SJSA1 (cell line): ENCODE results near the gene ARHGAP6. TPM values are rescaled to one million over a fixed set of nuclear protein-coding genes. Genes with fewer than 3 reads are reported as not detected.

Experiments
- DNase-seq, 2 experiments: peaks; one replicate each; pipeline ENCODE4 v3.0.0-alpha.2; 2015 to 2020; ENCODE audit warnings: low spot score in 2 of 2, low read depth in 1 of 2
- H3K27ac ChIP-seq: fragments of 250-450 bp; sonication (Bioruptor Pico); 2 replicates; pipeline ENCODE4 v1.5.1; 2020; ENCODE audit warnings: mild to moderate bottlenecking, moderate library complexity
- H3K27me3 ChIP-seq: fragments of 250-450 bp; sonication (Bioruptor Pico); replicated peaks from 2 replicates; pipeline ENCODE4 v1.5.1; 2020; ENCODE audit warnings: mild to moderate bottlenecking, moderate library complexity
- H3K36me3 ChIP-seq: fragments of 250-450 bp; sonication (Bioruptor Pico); 2 replicates; pipeline ENCODE4 v1.5.1; 2020; ENCODE audit warnings: mild to moderate bottlenecking
- H3K4me1 ChIP-seq: fragments of 250-450 bp; sonication (Bioruptor Pico); replicated peaks from 2 replicates; pipeline ENCODE4 v1.6.1; 2021; ENCODE audit warnings: mild to moderate bottlenecking
- H3K4me3 ChIP-seq: fragments of 250-450 bp; sonication (Bioruptor Pico); 2 replicates; pipeline ENCODE4 v1.5.1; 2020; ENCODE audit warnings: mild to moderate bottlenecking
- H3K9me3 ChIP-seq: fragments of 250-450 bp; sonication (Bioruptor Pico); replicated peaks from 2 replicates; pipeline ENCODE4 v1.5.1; 2020; ENCODE audit warnings: mild to moderate bottlenecking
- total RNA-seq: library from RNA; depleted of rRNA; stranded (reverse); fragments of >200 nt; shearing (Covaris generic); gene quantifications from 2 replicates; pipeline ENCODE4 v1.2.3, GENCODE V29; 2014

Gene ARHGAP6
- total RNA-seq, 1 experiment from 2014 or later: 0.11 TPM

DNA sequence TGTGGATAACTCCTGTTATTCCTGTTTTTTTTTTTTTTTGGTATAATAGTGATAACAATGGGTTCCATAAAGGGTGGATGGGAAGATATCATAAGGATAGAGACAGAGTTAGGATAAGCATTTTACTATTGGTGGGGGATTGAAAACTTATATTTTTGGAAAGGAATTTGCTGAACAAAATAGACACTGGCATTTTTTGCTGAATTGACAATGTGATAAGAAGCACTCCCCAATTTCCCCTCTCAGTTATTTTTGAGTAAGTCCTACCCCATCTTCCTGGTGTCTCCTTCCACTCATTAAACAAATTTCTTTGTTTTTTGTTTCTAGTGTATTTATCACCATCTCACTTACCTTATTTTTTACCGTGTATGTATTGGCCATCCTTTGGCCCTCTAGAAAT, 316.7 kb downstream of the ARHGAP6 start:
- H3K27ac ChIP-seq: no peak overlapping the region
- H3K27me3 ChIP-seq: no peaks in the 10 kb centered on the region
- DNase-seq: no peak
- H3K9me3 ChIP-seq: no peaks in the 10 kb centered on the region
- no peak overlapping the region for H3K4me3 ChIP-seq
- no peaks in the 10 kb centered on the region for H3K4me1 ChIP-seq
- H3K36me3 ChIP-seq: no peaks in the 10 kb centered on the region

DNA sequence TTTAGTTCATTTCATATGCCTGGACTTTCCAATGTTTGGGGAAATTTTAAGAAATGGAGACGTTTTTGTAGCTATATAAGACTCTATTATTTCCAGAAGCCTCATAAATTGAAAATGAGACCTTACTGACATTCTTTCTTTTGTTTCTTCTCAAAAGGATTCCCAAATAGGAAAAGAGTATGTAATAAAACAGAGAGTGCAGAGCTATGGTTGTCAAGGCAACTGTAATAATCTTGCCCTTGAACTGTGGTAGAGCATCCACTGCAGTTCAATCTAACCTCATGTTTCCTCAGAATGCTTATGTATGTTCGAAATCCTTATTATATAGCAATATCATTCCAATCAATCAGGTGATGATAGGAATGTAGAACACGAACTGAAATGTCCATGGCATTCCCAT, 318.4 kb downstream of the ARHGAP6 start:
- H3K27me3 ChIP-seq: no peaks in the 10 kb centered on the region
- no peaks in the 10 kb centered on the region for H3K36me3 ChIP-seq
- no peaks in the 10 kb centered on the region for H3K4me1 ChIP-seq
- no peak overlapping the region for H3K4me3 ChIP-seq
- H3K9me3 ChIP-seq: no peaks in the 10 kb centered on the region
- H3K27ac ChIP-seq: no peak overlapping the region
- DNase-seq: no peak

DNA sequence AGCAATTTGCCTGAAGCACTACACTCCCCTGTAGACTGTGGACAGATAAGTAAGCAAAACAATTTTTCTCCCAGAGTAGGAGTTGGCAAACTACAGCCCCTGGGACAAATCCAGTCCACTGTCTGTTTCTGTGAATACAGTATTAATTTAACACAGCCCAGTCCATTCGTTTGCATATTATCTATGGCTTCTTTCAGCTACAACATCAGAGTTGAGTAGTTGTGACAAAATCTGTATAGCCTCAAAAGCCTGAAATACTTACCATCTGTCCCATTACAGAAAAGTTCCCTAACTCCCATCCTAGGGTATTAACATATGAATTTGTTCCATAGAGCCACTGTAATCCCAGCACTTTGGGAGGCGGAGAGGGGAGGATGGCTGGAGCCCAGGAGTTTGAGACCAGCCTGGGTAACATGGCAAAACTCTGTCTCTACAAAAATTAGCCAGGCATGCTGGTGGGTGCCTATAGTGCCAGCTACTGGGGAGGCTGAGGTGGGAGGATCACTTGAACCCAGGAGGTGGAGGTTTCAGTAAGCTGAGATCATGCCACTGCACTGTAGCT, 319.5 kb downstream of the ARHGAP6 start:
- Histone ChIP-seq H3K27me3 (no peaks in the 10 kb centered on the region), H3K27ac (no peak overlapping the region), H3K4me3 (no peak overlapping the region), H3K9me3 (no peaks in the 10 kb centered on the region), H3K36me3 (no peaks in the 10 kb centered on the region), H3K4me1 (no peaks in the 10 kb centered on the region)
- no peak for DNase-seq

DNA sequence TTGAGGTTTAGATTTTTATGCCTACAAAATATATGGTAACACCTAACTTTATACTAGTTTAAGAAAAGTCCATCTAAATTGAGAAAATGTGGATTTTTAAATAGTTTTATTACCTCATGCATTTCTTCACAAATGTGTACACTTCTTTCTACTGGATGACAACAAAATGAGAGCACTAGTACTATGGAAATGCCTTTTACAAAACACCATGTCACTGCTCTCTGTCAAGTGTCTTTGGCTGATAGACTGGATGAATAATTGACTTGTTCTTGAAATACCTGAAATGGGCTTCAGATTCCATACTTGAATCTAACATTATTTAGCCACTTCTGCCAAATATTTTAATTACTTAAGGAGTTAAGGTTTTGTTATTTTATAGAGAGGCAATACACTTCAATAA, 323.0 kb downstream of the ARHGAP6 start:
- no peak overlapping the region for H3K4me3 ChIP-seq
- no peaks in the 10 kb centered on the region for H3K27me3 ChIP-seq
- H3K9me3 ChIP-seq: no peaks in the 10 kb centered on the region
- no peak for DNase-seq
- no peaks in the 10 kb centered on the region for H3K36me3 ChIP-seq
- H3K27ac ChIP-seq: no peak overlapping the region
- no peaks in the 10 kb centered on the region for H3K4me1 ChIP-seq

DNA sequence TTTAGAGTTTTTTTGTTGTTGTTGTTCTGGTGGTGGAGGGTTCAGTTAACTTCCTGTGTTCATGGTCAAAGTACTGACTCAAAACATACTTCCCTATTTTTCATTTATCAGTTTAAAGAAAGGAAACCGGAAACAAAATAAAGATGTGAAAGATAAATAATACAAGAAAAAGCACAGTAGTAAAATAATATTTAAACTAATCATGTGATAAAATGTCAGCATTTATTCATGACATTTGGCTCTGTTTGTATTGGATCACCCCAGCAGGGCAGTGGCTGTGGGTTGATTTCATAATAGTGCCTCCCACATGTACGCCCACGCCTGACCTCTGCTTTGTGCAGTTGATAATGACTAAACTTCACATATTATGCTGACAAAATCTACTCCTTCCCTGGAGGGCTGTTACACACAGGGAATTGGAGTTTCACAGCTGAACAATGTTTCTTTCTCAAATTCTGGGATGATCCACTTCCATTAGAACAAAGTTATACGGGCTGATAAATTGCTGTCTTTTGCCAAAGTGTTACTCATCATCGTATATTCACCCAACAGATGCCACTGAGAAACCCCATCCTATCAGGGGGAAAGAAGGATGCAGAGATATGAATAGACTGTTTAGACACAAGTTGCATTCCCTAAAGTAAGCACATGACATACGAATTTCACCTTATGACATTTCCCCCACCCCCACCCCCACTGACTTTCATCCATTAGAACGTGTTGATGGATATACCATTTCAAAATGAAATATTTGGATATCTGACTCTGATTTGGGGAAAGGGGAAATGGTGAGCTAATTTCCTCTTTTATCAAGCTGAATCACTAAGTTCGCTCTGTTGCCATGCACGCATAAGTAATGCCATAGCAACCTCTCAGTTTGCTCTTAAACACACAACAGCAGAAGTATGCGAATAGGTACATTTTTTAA, 324.2 kb downstream of the ARHGAP6 start:
- Histone ChIP-seq H3K36me3 (no peaks in the 10 kb centered on the region), H3K27me3 (no peaks in the 10 kb centered on the region), H3K27ac (no peak overlapping the region), H3K4me1 (no peaks in the 10 kb centered on the region), H3K4me3 (no peak overlapping the region), H3K9me3 (no peaks in the 10 kb centered on the region)
- no peak for DNase-seq

DNA sequence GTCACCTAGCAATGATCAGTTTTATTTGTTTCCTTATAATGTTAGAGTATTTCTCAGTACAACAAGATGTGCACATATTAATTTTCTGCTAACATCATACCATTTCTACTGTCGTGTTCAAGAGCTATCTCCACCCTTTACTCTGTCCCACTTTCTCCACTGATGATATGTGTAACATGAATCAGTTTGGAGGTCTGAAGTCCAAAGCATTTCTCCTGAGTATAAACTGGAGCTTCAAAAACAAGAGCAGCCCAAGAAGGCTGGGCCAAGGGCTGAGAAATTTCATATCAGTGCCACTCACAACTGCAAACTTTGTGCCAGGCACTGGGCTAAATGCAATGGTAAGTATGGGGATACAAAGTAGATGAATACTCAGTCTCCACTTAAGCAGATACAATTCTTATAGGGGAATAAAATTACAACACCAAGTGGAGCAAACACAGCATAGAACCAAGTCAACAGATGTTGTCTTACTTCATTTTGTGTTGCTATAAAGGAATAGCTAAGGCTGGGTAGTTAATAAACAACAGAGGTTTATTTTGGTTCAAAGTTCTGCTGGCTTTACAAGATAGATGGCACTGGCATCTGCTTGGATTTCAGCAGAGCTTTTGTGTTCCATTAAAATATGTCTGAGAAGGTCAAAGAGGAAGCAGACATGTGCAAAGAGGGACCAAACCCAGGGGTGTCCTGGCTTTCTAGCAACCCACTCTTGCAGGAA, 328.3 kb downstream of the ARHGAP6 start:
- no peak overlapping the region for H3K4me3 ChIP-seq
- no peaks in the 10 kb centered on the region for H3K9me3 ChIP-seq
- DNase-seq: no peak
- no peak overlapping the region for H3K27ac ChIP-seq
- no peaks in the 10 kb centered on the region for H3K27me3 ChIP-seq
- H3K4me1 ChIP-seq: no peaks in the 10 kb centered on the region
- no peaks in the 10 kb centered on the region for H3K36me3 ChIP-seq

DNA sequence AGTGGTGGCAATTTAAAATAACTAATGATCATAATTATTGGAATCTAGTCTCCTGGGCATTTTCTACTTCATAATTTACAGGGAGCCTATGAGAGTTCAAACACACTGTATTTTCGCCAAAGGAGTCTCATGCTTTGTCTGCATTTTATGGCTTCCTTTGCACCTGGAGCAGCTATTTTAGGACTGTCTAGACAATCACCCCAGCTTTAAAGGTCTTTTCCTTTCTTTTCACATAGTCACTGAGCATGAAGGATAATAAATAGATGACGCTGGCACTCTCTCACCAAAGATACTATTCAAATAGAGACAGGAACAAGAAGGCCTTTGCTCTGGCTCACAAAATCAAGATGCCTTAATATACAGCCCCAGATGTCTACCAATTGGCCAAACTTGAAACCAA, 329.5 kb downstream of the ARHGAP6 start:
- DNase-seq: no peak
- Histone ChIP-seq H3K36me3 (no peaks in the 10 kb centered on the region), H3K4me3 (no peak overlapping the region), H3K27me3 (no peaks in the 10 kb centered on the region), H3K27ac (no peak overlapping the region), H3K4me1 (no peaks in the 10 kb centered on the region), H3K9me3 (no peaks in the 10 kb centered on the region)

DNA sequence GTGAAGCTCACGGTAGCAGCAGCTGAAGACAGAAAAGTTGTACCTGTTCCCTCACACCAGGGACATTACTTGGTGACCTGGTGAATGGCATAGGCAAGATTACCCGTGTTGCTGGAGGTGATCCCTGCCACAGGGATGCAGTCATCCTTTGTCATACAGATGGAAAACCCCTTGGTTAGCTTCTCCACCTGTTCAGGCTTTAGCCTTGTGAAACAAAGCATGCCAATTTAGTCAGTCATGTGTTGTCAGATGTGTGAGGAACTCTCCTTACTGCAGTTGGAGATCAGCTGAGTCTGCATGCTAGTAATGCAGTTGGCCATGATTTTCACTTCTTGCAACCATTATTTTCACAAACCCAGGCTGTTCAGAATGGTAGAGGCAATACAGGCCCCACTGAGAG, 331.6 kb downstream of the ARHGAP6 start:
- H3K9me3 ChIP-seq: no peaks in the 10 kb centered on the region
- no peaks in the 10 kb centered on the region for H3K36me3 ChIP-seq
- DNase-seq: no peak
- no peak overlapping the region for H3K27ac ChIP-seq
- no peaks in the 10 kb centered on the region for H3K27me3 ChIP-seq
- no peaks in the 10 kb centered on the region for H3K4me1 ChIP-seq
- no peak overlapping the region for H3K4me3 ChIP-seq

DNA sequence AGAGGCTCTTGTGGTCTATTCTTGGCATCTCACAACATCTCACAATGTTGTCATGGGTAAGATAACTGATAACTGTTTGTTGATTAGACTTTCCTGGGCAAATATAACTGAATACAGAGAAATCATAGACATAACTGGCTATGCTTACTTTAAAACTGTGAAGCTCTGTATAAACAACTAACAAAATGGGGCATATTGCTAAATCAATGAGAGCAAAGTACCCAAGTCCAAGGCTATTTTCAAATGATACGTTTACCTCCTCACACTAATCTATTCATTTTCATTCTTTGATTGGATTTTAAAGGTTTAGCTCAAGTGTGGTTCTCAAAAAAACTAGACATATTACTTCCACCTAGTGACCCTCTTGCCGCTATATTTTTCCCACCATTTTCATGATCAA, 333.9 kb downstream of the ARHGAP6 start:
- Histone ChIP-seq H3K27me3 (no peaks in the 10 kb centered on the region), H3K4me3 (no peak overlapping the region), H3K9me3 (no peaks in the 10 kb centered on the region), H3K27ac (no peak overlapping the region), H3K36me3 (no peaks in the 10 kb centered on the region), H3K4me1 (no peaks in the 10 kb centered on the region)
- no peak for DNase-seq

DNA sequence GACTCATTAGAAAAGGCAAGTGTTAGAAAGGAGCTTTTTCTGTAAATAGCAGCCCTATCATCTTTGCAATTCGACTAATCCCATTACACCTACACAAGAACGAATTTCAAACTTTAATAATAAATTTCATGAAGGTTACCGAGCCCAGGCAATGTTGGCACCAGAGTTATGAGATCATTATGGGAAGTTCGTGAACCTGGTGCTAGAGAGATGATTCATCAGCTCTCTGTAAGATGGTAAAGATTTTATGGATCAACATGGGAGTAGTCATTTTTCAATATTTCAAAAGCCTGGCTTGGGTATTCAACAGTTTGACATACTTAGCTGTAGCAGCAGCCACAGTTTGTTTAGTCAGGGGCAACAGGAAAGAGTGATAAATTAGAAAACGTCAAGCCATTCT, 336.7 kb downstream of the ARHGAP6 start:
- Histone ChIP-seq H3K36me3 (no peaks in the 10 kb centered on the region), H3K4me3 (no peak overlapping the region), H3K9me3 (no peaks in the 10 kb centered on the region), H3K27me3 (no peaks in the 10 kb centered on the region), H3K4me1 (no peaks in the 10 kb centered on the region), H3K27ac (no peak overlapping the region)
- DNase-seq: no peak

DNA sequence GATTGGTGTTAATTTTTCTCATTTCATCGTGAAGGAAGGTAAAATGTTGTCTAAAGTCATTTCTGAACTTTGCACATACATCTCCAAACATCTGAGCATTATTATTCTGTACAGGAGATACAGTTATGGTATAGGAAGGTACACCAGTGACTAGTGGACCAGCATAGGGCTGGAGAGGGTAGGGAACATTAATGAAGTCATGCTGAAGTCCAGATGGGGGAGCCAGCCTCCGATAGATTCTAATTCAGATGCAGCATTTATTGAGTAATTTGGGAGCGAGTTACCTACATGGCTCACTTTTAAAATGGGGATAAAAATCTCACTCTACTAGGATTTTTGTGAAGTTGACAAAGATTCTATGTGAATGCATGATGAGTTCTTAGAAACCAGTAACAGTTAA, 337.6 kb downstream of the ARHGAP6 start:
- Histone ChIP-seq H3K4me3 (no peak overlapping the region), H3K27me3 (no peaks in the 10 kb centered on the region), H3K27ac (no peak overlapping the region), H3K9me3 (no peaks in the 10 kb centered on the region), H3K4me1 (no peaks in the 10 kb centered on the region), H3K36me3 (no peaks in the 10 kb centered on the region)
- no peak for DNase-seq

DNA sequence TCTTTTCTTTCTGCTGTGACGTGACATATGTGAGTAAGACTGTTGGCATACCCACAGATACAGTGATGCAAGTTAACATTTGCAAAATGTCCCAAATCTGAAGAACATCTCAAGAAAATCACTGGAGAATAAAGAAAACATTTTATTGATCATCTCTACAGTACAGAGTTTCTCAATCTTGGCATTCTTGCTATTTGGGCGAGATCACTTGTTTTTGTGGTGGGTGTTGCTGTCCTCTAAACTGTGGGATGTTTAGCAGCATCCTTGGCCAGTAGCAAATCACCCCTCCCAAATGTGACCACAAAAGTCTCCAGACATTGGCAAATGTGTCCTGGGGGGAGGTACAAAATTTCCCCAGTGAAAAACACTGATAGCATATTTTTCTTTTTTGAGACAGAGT, 343.7 kb downstream of the ARHGAP6 start:
- Histone ChIP-seq H3K27ac (no peak overlapping the region), H3K27me3 (no peaks in the 10 kb centered on the region), H3K36me3 (no peaks in the 10 kb centered on the region), H3K4me1 (no peaks in the 10 kb centered on the region), H3K9me3 (no peaks in the 10 kb centered on the region), H3K4me3 (no peak overlapping the region)
- DNase-seq: no peak

DNA sequence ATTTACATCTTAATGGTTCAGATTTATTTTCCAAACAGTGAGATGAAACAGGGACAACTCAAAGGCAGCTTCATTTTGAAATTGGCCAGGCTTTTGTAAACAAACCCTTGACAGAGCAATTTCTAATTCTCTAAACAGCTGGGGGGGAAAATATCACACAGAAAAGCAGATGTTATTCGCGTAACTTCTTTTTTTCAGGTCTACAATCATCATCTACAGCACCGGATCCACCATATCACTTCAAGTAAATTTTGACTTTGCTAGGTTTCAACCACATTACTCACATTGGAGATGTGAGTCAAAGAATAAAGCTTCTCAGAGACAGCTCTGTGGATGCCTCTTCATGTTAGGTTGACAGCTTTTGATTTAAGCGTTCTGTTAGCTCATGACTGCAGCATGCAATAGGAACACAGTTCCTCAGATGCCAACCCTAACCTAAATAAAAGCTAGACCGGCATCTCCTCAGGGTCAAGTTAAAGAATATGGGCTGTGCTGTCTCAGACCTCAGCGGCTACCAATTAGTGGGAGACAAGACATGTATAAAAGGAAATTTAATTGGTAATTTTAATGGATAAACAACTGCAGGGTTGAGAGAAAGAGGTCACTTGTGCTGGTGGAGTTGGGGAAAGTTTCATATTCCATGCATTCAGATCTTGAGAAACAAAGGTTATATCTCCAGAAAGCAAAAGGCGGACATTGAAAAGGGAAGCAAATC, 345.8 kb downstream of the ARHGAP6 start:
- Histone ChIP-seq H3K27ac (no peak overlapping the region), H3K4me3 (no peak overlapping the region), H3K27me3 (no peaks in the 10 kb centered on the region), H3K9me3 (no peaks in the 10 kb centered on the region), H3K36me3 (no peaks in the 10 kb centered on the region), H3K4me1 (no peaks in the 10 kb centered on the region)
- no peak for DNase-seq

DNA sequence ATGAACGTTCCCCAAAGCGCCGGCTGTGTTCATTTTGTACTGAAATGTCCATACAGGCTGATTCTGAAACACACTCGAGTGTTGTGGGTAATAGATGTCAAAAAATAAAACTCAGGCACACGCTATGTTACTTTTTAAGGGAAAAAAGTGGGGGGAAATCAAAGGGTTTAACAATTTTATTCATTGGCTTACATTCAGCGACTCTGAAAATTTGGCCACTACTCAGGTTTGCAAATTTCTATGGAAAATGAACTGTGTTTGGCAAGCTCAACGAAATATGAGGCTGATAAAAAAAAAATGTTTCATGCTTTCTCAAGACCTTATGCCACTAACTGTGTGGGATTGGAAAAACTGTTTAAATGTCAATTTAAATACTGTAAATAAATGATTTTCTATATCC, 354.0 kb downstream of the ARHGAP6 start:
- H3K4me3 ChIP-seq: no peak overlapping the region
- no peak overlapping the region for H3K27ac ChIP-seq
- H3K4me1 ChIP-seq: no peaks in the 10 kb centered on the region
- H3K36me3 ChIP-seq: no peaks in the 10 kb centered on the region
- no peaks in the 10 kb centered on the region for H3K9me3 ChIP-seq
- DNase-seq: no peak
- no peaks in the 10 kb centered on the region for H3K27me3 ChIP-seq
